T1000 (cell line): Measurements from ENCODE around the gene POTEM.
"Not testable (repeated sequence)": the region's sequence is repeated elsewhere in the genome, so short reads cannot be mapped to it uniquely, and the experiment has no call there.

ENCODE experiments used
- DNase-seq: peaks from one replicate; lab custom pipeline; 2025; ENCODE audit warnings: mixed read lengths; lab: John Stamatoyannopoulos, UW

Gene POTEM

GRCh38 chr14:19038060-19038664 is 70.9 kb downstream of the POTEM start:
- DNase-seq: not testable (repeated sequence)

GRCh38 chr14:19038785-19039184 is 71.6 kb downstream of the POTEM start:
- DNase-seq: not testable (repeated sequence)

- DNase-seq: not testable (repeated sequence)
Measured at GRCh38 chr14:19043384-19043783, 76.2 kb downstream of the POTEM start.
